NCI-H1417 treated with DMSO at 0.1 percent for 48 hours (cell line): Measurements from ENCODE around the gene LRIG1.
"Not testable (repeated sequence)": the region's sequence is repeated elsewhere in the genome, so short reads cannot be mapped to it uniquely, and the experiment has no call there.

Source experiments
- DNase-seq: peaks from one replicate; lab custom pipeline; 2025; lab: John Stamatoyannopoulos, UW

LRIG1 gene

DNA sequence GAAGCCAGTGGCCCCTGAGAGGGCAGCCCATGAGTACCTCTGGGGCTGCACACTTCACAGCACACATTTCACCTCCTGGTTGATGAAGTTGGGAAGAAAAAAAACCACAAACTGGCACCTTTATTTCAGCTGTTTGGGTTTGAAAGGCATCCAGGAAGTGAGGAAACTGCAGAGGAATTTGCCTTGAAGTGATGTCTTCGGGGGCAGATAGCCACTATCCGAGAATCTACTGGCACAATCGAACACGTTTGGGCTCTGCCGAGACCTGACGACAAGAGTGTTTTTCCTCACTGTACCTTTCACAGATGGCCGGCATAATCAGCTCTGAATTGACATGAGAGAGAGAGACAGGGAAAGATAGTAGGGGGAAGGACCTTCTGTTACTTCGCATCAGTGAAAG is 59.7 kb downstream of the LRIG1 start:
- no peak for DNase-seq

DNA sequence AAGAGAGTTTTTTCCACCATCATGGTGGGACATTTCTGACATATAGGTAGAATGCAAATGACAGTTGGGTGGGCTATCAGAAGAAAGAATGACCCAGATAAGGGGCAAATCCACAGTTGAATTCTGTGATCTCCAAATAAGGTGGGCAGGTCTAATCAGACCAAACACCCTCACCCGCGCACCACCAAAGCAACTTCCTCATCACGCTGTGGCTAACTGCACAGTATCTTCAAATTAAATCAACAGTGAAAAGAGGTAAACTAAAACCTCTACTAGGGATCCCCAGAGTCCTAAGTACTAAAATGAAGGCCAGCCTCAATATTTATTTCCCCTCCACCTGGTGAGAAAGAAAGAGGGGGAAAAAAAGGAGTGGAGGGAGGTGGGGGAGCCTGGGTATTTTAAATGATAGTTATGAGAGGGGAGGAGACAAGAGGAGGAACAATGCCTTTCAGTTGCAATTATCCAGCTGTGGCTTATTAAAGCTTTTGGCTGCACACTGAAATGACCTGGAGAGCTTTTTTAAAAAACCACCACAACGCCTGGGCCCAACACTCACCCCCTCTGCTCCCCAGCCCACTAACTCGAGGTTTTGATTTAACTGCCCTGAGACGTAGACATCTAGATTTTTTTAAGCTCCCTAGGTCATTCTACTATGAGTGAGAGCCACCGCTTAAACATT is 61.0 kb downstream of the LRIG1 start:
- DNase-seq, result no peak

DNA sequence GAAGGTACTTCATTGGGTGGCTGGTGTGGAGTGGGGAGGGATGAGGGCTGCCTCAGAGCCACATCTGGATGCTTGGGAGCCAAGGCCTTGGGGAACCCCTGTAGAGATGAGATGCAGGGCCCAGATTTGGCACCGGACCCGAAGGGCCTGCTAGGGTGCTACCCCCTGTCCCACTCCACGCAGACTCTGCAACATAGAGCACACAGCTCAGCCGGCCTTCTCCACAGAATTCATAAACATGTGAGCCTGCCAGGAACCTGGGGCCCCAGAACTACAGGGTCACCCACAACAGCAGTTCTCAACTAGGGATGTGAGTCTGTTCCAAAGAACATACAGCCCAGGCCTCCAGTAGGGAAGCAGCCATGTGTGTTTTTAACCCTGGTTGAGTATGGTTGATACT is 62.8 kb downstream of the LRIG1 start:
- no peak for DNase-seq

DNA sequence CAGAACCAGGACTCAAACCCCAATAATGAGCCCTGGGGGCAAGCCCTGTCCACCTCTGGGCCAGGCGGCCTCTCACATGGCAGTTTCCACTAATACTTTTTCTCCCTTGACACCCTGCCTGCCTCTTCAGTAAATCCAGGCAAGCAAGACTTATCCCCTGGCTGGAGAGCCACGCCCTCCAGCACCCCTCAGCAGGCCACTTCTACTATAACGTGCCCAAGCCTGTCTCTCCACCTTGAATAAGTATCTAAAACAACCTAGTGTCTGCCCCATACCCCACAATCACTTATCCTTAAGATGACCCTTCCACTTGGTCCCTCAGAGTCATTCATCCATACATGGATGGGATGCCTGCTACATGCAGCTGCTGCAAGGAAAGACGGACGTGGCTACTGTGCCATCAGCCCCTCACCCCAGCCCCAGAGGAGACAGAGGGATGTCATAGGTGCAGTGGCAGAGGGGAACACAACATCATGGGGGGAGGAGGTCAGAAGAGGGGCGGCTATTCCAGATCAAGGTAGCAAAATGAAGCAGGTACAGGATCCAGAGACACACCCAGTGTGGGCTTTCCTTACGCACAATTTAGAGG is 63.4 kb downstream of the LRIG1 start:
- no peak for DNase-seq

DNA sequence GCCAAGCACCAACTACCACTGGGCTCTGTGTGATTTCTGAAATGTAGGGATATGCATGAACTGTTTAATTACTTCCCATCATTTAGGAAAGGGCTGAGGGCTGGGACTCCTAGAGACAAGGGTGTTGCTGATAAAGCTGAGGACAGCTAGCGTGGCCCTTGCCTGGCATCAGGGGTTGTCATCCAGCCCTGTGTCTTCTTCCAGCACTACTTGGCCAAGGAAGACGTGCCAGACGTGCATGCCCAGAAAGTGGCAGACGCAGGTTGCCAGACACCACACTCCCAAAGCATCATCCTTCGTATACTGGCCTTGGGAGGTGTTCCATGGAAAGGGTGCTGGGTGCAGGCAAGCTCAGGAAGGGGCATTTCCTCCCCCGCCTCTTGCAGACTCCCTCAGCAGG is 64.8 kb downstream of the LRIG1 start:
- DNase-seq, result no peak

DNA sequence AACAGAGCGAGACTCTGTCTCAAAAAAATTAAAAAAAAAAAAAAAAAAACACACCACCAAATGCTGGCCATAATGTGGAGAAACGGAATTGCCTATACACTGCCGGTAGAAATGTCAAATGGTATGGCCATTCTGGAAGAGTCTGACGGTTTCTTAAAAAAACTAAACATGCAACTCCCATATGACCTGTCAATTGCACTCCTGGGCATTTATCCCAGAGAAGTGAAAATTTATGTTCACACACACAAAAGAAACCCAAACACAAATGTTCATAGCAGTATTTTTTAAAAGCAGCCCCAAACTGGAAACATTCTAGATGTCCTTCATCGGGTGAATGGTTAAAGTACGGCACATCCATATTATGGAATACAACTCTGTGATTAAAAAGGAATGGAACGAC is 66.1 kb downstream of the LRIG1 start:
- no peak for DNase-seq

DNA sequence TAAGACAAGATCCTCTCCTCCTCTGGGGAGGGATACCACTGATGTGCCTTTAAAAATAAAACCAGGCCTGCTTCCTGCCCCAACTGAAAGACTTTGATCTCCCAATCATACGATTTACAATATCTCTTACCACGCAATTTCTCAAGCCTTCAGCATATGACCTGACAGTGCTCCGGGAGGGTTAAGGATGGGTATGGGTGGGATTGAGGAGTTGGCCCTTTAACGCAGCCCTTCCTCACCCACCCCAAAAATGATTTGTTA is 67.4 kb downstream of the LRIG1 start:
- DNase-seq, result no peak

DNA sequence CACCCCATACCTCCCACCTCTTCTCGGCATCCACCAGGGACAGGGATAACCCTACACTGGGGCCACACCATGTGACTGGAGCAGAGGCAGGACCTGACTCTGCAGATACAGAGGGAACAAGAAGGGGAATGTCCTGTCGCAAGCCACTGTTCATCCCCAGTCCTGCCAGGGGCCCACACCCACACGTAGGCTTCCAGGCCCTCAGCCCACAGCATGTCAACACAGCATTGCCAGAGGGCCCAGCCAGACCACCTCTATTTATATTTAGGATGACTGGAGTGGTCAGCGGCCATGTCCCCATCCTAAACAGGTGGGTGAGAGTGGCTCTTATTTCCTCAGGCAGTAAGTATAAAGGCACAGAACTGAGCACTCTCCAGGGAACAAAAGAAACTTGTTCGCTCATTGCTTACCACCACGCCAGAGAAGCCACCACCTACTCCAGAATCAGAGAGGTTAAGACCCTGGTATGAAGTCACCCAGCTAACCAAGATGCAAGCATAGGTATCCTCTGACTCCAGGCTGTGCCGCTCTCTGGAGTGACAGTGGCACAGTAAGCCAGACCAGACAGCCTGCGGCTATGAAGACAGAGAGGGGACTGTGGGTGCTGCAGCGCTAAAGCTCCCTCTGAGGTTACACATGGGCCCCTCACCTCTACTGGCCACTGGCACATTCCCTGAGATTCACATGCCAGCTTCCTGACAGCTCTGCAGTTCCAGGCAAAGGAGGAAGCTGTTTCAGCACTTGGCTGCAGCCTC is 67.9 kb downstream of the LRIG1 start:
- DNase-seq, result no peak

DNA sequence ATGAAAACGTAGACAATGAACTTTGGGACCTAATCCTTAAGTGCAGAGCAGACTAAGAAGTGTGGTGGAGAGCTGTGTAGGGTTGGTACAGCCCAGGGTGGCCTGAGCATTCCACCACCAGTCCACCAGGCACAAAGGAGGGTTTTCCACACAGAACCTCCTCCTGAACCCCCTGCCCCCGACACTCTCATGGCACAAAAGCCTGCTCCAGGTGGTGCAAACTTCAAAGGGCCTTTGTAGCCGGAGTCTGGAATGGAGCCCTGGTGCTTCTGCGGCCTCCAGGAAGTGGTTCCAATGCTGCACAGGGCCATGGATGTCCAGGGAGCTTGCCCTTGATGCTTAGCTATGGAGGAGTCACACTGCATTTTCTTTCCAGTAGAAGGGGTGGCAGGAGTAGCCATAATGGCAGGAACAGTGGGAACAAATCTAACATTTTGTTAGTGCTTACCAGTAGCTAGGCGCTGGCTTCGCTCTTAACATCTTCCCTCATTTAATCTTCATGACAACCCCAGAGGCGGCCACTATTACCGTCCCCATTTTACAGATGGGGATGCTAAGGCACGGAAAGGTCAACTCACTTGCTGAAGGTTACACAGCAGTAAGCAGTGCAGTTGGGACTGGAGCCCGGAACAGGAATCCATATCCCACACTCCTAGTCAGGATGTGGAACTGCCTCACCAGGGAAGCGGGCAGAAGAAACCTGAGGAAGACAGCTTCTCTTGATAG is 68.6 kb downstream of the LRIG1 start:
- no peak for DNase-seq

DNA sequence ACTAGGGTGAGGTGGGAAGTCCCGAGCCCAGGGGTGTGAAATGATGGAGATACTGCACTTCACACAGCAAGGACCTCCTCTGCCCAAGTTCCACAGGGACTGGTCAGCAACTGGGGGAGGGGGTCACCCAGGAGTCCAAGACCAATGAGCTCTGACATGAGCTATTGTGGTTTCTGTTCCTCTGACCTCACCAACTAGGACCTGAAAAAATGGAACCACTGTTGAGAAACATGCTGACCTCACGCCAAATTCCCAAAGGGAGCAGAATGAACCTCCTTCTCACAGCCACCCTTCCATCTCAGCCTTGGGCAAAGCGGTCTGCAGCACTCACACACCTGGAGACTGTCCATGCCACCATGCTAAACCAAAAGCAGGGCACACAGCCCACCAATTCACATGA is 69.3 kb downstream of the LRIG1 start:
- no peak for DNase-seq

DNA sequence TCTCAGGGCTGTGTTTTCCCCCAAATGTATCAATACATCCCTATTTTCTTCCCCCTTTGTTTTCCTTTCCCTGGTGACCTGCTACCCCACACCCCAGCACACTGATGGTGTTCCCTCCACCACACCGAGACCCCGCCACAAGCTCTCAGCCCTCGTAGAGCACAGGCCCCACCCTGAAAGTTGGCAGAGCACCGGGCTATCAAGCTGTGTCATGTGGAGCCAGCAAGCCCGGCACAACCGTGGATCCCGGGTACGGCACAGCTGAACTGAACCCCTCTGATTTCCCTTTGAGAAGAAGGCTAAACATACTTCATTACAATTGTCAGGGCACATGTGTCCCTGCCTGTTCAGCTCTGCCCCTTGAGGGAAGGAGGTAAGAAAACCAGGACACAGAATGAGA is 69.9 kb downstream of the LRIG1 start:
- DNase-seq, result no peak

DNA sequence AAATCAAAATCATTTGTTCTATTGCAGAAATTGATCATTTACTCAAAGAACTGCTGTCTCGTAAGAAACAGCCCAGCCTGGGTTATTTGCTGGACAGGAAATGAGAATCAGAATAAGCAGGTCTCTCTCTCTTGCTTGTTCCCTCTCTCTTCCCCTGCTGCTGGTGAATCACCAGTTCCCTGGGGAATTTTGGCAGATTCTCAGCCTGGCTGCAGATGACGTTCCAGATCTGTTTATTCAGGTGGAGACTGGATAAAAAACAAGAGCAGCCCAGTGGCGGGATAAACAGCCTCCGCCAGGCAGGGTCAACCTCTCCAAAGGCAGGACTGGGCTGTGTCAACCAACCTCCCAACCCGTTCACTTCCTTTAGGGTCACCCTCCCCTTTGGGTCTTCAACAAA is 72.1 kb downstream of the LRIG1 start:
- DNase-seq, result no peak

DNA sequence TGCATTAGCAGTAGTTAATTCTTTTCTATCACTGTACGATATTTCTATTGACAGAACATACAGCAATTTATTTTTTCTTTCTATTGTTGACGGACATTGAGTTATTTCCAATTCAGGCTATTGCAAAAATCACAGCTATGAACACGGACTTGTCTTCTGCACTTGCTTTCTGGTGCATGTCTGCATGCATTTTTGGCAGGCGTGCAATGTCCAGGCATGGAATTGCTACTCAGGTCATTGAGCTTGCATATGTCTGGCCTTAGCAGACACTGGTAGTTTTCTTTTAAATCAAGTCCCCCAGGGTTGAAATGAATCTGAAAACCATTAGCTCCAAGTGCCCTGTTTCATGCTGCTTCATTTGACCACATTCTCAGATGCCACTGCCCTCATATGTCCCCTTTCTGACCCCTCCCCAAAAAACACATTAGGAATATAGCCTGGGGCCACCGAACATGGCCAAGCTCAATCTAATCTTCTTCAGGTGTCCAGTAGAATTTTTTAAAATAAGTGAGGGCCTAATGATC is 72.8 kb downstream of the LRIG1 start:
- no peak for DNase-seq

DNA sequence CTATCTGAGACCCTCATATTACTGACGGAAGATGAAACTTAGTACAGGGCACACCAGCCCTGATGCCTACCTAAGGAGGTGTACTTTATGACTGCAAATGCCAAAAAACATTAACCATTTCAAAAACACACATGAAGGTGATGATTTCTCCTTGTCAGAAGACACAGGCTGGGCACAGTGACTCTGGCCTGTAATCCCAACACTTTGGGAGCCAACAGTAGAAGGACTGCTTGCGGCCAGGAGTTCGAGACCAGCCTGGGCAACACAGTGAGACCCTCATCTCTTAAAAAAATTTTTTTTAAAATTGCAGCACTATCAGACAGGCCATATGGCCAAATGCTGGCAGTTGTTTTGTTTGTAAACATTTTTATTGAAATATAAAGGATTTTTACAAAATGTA is 73.5 kb downstream of the LRIG1 start:
- no peak for DNase-seq

DNA sequence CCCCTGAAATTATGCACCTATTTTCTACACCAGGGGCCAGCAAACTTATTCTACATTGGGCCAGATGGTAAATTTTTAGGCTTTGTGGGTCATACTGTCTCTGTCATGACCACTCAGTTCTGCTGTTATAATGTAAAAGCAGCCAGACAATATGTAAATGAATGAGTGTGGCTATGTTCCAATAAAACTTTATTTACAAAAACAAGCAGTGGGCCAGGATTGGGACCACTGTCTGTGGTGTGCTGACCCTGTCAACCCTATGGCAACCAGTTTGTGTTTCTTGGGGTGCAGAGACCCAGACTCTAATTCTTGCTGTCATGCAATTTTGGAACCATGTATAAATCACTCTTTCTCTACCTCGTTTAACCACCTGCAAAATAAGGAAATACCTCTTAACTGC is 74.7 kb downstream of the LRIG1 start:
- DNase-seq, result no peak

DNA sequence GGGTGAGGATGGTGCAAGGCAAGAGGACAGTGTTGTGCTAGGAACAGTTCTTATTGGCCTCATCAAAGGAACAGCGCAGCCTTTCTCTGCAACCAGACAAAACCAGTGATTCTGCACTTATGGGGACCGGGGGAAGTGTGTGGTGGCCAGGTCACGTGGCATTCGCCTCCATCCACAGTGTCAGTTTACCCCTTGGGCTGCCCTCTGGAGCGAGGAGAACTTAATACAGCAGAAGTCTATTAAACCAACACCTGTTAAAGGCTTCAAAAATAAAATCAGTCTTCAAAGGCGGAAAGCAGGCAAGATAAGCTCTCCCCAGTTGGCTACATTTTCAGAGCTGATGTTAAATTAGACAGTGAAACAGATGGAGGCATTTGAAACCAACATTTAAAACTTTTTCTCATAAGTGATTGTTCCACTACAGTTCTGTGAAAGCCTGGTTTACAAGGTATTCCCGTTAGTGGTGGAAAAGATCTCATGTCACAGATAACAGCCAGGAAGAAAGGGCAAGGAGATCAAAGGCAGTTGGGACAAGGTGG is 75.2 kb downstream of the LRIG1 start:
- DNase-seq, result no peak

DNA sequence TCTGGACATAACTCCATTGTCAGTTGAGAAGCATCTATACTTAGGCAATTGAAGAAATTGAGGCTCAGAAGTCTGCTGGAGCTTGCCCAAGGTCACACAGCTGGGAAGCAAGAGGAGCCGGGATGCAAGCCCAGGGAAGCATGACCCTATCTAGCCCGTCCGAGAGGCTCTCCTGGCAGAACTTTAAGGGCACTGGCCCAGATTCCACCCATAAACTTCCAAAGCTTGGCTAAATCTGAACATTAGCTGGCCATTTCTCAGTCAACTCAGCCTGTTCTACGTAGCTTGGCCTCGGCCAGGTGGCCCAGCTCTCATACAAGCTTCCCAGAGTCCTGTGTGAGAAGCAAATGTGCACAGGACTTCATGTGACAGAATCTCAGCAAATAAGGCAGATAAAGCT is 75.8 kb downstream of the LRIG1 start:
- DNase-seq, result no peak

DNA sequence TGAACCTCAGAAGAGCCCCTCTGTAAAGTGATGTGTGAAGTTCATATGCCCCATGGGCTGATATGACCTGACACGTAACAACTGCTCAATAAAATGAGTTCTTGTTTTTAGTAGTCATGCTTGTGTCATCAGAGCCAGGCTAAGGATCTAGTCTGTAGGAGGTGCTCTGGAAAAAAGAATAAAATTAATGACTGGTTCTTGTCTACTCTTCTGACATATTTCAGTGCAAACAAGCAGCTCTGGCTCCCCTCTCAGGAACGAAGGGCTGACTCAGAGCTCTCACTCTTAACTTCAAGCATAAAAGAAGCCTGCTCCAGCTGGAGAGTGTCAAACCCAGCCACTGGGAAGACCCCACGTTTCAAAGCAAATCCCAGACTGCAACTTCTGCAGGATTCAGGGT is 77.0 kb downstream of the LRIG1 start:
- DNase-seq, result no peak

DNA sequence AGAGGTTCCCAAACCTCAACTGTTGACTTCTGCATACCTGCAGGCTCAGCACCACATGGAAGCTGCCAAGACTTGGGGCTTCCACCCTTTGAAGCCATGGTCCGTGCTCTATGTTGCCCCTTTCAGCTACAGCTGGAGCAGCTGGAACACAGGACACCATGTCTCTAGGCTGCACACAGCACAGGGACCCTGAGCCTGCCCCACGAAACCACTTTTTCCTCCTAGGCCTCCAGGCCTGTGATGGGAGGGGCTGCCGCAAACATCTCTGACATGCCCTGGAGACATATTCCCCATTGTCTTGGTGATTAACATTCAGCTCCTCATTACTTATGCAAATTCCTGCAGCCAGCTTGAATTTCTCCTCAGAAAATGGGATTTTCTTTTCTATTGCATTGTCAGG is 78.9 kb downstream of the LRIG1 start:
- not testable (repeated sequence) for DNase-seq

DNA sequence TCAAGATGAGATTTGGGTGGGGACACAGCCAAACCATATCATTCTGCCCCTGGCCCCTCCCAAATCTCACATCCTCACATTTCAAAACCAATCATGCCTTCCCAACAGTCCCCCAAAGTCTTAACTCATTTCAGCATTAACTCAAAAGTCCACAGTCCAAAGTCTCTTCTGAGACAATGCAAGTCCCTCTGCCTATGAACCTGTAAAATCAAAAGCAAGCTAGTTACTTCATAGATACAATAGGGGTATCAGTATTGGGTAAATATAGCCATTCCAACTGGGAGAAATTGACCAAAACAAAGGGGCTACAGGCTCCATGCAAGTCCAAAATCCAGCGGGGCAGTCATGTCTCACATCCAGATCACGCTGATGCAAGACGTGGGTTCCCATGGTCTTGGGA is 79.7 kb downstream of the LRIG1 start:
- DNase-seq, result not testable (repeated sequence)

DNA sequence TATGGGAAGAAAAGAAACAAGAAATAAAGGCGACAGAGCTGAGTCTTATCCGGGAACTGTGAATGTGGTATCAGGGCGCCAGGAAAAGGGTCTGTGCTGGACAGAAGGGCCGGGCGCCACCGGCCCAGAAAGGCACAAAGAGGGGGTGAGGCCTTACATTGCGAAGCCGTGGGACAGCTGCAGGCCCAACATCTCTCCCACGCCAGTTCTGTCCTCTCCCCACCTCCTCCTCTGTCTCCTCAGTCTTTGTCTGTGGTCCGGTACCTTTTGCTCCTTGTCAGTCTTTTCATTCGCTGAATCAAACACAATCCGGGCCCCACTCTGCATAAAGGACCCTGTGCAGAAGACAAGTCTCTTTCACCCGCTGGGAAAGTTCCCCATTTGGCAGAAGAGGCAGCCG is 81.8 kb downstream of the LRIG1 start:
- DNase-seq, result no peak

DNA sequence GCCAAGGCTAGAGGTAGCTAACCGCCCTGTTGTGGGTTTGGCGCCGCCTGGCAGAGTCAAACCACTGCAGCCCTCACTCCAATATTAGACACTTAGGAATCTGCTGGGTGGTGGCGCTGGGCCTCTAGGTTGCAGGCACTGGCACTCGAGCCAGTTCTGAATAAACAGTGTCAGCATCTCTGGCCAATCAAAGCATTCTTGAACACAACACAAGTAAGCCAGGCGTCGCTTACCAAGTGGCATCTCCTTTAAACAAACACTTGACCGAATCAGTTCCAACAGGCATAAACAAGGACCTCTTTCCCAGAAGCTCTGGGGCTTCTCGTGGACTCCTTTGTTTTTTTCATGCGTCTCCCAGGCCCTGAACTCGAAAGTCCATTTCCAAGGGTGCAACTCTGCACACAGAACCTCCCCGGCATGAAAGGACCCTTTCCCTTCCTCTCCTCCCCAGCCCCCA is 82.3 kb downstream of the LRIG1 start:
- DNase-seq, result no peak
